Activated naive CD8-positive, alpha-beta T cell treated with anti-CD3 and anti-CD28 coated beads, Interleukin-2, amount 50 U/mL, for 24 hours (primary cell): ENCODE data around the gene PKP4.
"Not testable (repeated sequence)": the region's sequence is repeated elsewhere in the genome, so short reads cannot be mapped to it uniquely, and the experiment has no call there.

ENCODE experiments used
- ATAC-seq: fragments of 150-1000 bp; cut with Tn5 transposase; one replicate; pipeline ENCODE4 v1.10.0; 2021
- DNase-seq: peaks from one replicate; pipeline ENCODE4 v3.0.0; 2021
- H3K27ac Mint-ChIP-seq: one replicate; pipeline ENCODE4 v1.8.0; 2021; ENCODE audit warnings: mild to moderate bottlenecking, mixed read lengths
- H3K27me3 Mint-ChIP-seq: one replicate; pipeline ENCODE4 v1.8.0; 2021; ENCODE audit warnings: mixed read lengths
- H3K36me3 Mint-ChIP-seq: one replicate; pipeline ENCODE4 v1.8.0; 2021; ENCODE audit warnings: low read depth, mixed read lengths
- H3K4me1 Mint-ChIP-seq: one replicate; pipeline ENCODE4 v1.8.0; 2021; ENCODE audit warnings: mixed read lengths
- H3K4me3 Mint-ChIP-seq: one replicate; pipeline ENCODE4 v1.8.0; 2021; ENCODE audit warnings: mild to moderate bottlenecking, moderate library complexity, mixed read lengths
- H3K9me3 Mint-ChIP-seq: one replicate; pipeline ENCODE4 v1.8.0; 2021; ENCODE audit warnings: mixed read lengths

The PKP4 gene

GRCh38 chr2:158687315-158687714 is 230.6 kb downstream of the PKP4 start:
- no peak for DNase-seq
- Mint-ChIP-seq H3K4me1 (no peaks in the 10 kb centered on the region), H3K36me3 (no peaks in the 10 kb centered on the region), H3K4me3 (no peak overlapping the region), H3K27me3 (peaks cover 5% of the 10 kb centered on the region), H3K9me3 (no peaks in the 10 kb centered on the region), H3K27ac (no peak overlapping the region)
- no peak for ATAC-seq

GRCh38 chr2:158688721-158689120 is 232.0 kb downstream of the PKP4 start:
- H3K27ac Mint-ChIP-seq = no peak overlapping the region
- ATAC-seq (no peak), DNase-seq (no peak)
- H3K36me3 Mint-ChIP-seq = no peaks in the 10 kb centered on the region
- peaks cover 5% of the 10 kb centered on the region for H3K27me3 Mint-ChIP-seq
- H3K4me1 Mint-ChIP-seq = no peaks in the 10 kb centered on the region
- H3K9me3 Mint-ChIP-seq = no peaks in the 10 kb centered on the region
- H3K4me3 Mint-ChIP-seq = no peak overlapping the region

DNA sequence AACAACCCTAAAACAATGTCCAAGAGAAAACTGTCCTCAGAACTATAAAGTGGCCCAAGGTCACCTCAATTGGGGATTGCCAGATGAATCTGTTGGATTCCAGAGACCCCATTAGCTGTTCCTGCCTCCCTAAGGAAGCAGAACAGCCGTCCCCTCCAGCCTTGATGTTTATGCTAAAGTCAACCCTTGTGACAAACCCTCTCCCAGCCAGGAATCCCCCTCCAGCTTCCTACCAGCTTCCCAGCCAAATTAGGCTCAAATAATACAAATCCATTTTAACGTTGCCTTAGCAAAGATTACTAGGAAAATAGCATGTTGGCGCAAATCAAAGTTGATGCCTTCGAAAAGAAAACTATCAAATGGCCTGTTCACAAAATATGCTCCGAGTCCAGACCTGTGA is 232.6 kb downstream of the PKP4 start:
- Mint-ChIP-seq H3K9me3 (no peaks in the 10 kb centered on the region), H3K4me1 (no peaks in the 10 kb centered on the region), H3K4me3 (no peak overlapping the region), H3K36me3 (no peaks in the 10 kb centered on the region), H3K27ac (no peak overlapping the region), H3K27me3 (peaks cover 5% of the 10 kb centered on the region)
- DNase-seq = no peak
- no peak for ATAC-seq

GRCh38 chr2:158690823-158691222 is 234.1 kb downstream of the PKP4 start:
- Mint-ChIP-seq H3K27me3 (peaks cover 5% of the 10 kb centered on the region), H3K4me3 (no peak overlapping the region), H3K4me1 (no peaks in the 10 kb centered on the region), H3K36me3 (no peaks in the 10 kb centered on the region), H3K9me3 (no peaks in the 10 kb centered on the region), H3K27ac (no peak overlapping the region)
- ATAC-seq (no peak), DNase-seq (no peak)

DNA sequence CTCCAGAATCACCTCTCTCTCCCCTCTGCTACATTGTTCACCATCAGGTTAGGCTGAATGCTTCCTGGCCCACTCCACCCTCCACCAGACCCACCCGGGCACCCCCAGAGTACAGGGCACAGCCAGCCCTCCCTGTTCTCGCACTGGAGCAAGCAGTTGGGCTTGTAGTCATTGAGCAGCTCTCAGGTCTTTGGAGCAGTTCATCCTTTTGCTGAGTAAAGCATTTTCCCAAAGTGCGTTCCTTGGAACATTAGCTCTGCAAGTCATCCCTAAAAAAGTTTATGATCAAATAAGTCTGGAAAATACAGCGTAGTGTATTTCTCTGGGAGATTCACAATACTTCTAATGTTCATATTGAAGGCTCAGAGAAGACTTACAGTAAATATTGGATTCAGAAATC is 234.9 kb downstream of the PKP4 start:
- DNase-seq (no peak), ATAC-seq (no peak)
- Mint-ChIP-seq H3K27ac (no peak overlapping the region), H3K27me3 (peaks cover 5% of the 10 kb centered on the region), H3K4me1 (no peaks in the 10 kb centered on the region), H3K36me3 (no peaks in the 10 kb centered on the region), H3K9me3 (peaks cover 2% of the 10 kb centered on the region), H3K4me3 (no peak overlapping the region)

GRCh38 chr2:158692372-158693103 is 235.8 kb downstream of the PKP4 start:
- DNase-seq (no peak), ATAC-seq (no peak)
- Mint-ChIP-seq H3K4me1 (no peaks in the 10 kb centered on the region), H3K4me3 (no peak overlapping the region), H3K27ac (no peak overlapping the region), H3K36me3 (no peaks in the 10 kb centered on the region), H3K27me3 (peaks cover 5% of the 10 kb centered on the region), H3K9me3 (peaks cover 12% of the 10 kb centered on the region)

GRCh38 chr2:158693476-158693875 is 236.7 kb downstream of the PKP4 start:
- H3K4me3 Mint-ChIP-seq = no peak overlapping the region
- H3K27me3 Mint-ChIP-seq = peaks cover 3% of the 10 kb centered on the region
- no peak for ATAC-seq
- H3K36me3 Mint-ChIP-seq = no peaks in the 10 kb centered on the region
- no peaks in the 10 kb centered on the region for H3K4me1 Mint-ChIP-seq
- DNase-seq = no peak
- H3K27ac Mint-ChIP-seq = no peak overlapping the region
- peaks cover 13% of the 10 kb centered on the region for H3K9me3 Mint-ChIP-seq

GRCh38 chr2:158695305-158695704 is 238.6 kb downstream of the PKP4 start:
- Mint-ChIP-seq H3K4me1 (no peaks in the 10 kb centered on the region), H3K27ac (no peak overlapping the region), H3K4me3 (no peak overlapping the region), H3K27me3 (no peaks in the 10 kb centered on the region), H3K9me3 (peaks cover 13% of the 10 kb centered on the region), H3K36me3 (no peaks in the 10 kb centered on the region)
- no peak for ATAC-seq
- no peak for DNase-seq

DNA sequence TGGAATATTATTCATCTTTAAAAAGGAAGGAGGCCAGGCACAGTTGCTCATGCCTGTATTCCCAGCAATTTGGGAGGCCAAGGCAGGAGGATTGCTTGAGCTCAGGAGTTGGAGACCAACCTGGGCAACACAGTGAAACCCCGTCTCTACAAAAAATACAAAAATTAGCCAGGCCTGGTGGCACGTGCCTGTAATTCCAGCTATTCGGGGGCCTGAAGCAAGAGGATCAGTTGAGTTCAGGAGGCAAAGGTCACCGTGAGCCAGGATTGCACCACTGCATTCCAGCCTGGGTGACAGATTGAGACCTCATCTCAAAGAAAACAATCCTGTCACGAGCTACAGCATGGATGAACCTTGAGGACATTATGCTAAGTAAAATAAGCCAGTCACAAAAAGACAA is 239.0 kb downstream of the PKP4 start:
- H3K4me1 Mint-ChIP-seq, DNase-seq, H3K4me3 Mint-ChIP-seq, H3K27ac Mint-ChIP-seq, H3K27me3 Mint-ChIP-seq, H3K36me3 Mint-ChIP-seq, ATAC-seq: not testable (repeated sequence)
- peaks cover 13% of the 10 kb centered on the region for H3K9me3 Mint-ChIP-seq

DNA sequence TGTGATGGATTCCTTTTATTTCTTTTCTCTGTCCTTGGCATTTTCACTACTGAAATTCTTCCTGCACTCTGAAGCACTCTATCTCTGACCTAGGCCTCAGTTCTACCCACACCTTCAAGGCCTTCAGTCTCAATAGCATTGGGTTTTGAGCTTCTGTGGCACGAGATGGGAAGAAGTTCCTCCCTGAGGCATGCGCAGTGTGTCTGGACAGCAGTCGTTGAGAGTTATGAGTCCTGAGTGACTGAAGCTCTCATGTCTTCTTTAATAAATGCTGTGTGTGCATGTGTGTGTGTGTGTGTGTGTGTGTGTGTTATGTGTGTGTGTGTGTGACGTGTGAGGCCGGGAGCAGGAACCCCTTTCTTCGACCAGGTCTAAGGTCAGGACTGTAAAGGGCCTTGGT is 242.6 kb downstream of the PKP4 start:
- no peak for DNase-seq
- no peak overlapping the region for H3K4me3 Mint-ChIP-seq
- ATAC-seq = no peak
- H3K9me3 Mint-ChIP-seq = peaks cover 13% of the 10 kb centered on the region
- no peaks in the 10 kb centered on the region for H3K36me3 Mint-ChIP-seq
- H3K27ac Mint-ChIP-seq = no peak overlapping the region
- H3K27me3 Mint-ChIP-seq = no peaks in the 10 kb centered on the region
- no peaks in the 10 kb centered on the region for H3K4me1 Mint-ChIP-seq

GRCh38 chr2:158701101-158701500 is 244.3 kb downstream of the PKP4 start:
- no peaks in the 10 kb centered on the region for H3K27me3 Mint-ChIP-seq
- no peak overlapping the region for H3K4me3 Mint-ChIP-seq
- H3K4me1 Mint-ChIP-seq = no peaks in the 10 kb centered on the region
- no peak overlapping the region for H3K27ac Mint-ChIP-seq
- peaks cover 13% of the 10 kb centered on the region for H3K9me3 Mint-ChIP-seq
- no peak for DNase-seq
- H3K36me3 Mint-ChIP-seq = no peaks in the 10 kb centered on the region
- ATAC-seq = no peak

- Mint-ChIP-seq H3K27me3 (no peaks in the 10 kb centered on the region), H3K36me3 (no peaks in the 10 kb centered on the region), H3K27ac (no peak overlapping the region), H3K9me3 (no peaks in the 10 kb centered on the region), H3K4me1 (no peaks in the 10 kb centered on the region), H3K4me3 (no peak overlapping the region)
- no peak for DNase-seq
- no peak for ATAC-seq
These were observed 246.0 kb downstream of the PKP4 start for GRCh38 chr2:158702740-158703139.

- H3K27me3 Mint-ChIP-seq, H3K4me1 Mint-ChIP-seq, H3K9me3 Mint-ChIP-seq, H3K36me3 Mint-ChIP-seq, H3K27ac Mint-ChIP-seq, ATAC-seq, H3K4me3 Mint-ChIP-seq, DNase-seq: not testable (repeated sequence)
These were observed 248.1 kb downstream of the PKP4 start for GRCh38 chr2:158704724-158705465.

- peaks cover 2% of the 10 kb centered on the region for H3K36me3 Mint-ChIP-seq
- DNase-seq (no peak), ATAC-seq (no peak)
- H3K4me1 Mint-ChIP-seq = no peaks in the 10 kb centered on the region
- H3K27ac Mint-ChIP-seq = no peak overlapping the region
- H3K4me3 Mint-ChIP-seq = no peak overlapping the region
- H3K9me3 Mint-ChIP-seq = peaks cover 14% of the 10 kb centered on the region
- H3K27me3 Mint-ChIP-seq = peaks cover 6% of the 10 kb centered on the region
These were observed 256.2 kb downstream of the PKP4 start for GRCh38 chr2:158712791-158713522.
